Subcutaneous adipose tissue (tissue), 4 donors: Measurements from ENCODE around the gene F11R. TPM values are rescaled to one million over a fixed set of nuclear protein-coding genes. Genes with fewer than 3 reads are reported as not detected.

ENCODE experiments used
- CTCF ChIP-seq: fragments of 450-650 bp; IDR thresholded peaks from one replicate; pipeline ENCODE4 v1.5.1; 2016; ENCODE audit warnings: low read depth, mild to moderate bottlenecking, control low read depth, antibody characterized with exemption, moderate library complexity
- total RNA-seq, 4 donors: library from RNA; depleted of rRNA; stranded (reverse); fragments of >200 nt; gene quantifications; one replicate each; pipeline ENCODE4 v1.1.0, GENCODE V29; 2016

The F11R gene
- total RNA-seq, 4 donors from 2014 or later, result 38.6 to 133 (median 51.5) TPM

- no peak for TF ChIP-seq CTCF
These were observed 33.9 kb upstream of the F11R start for GRCh38 chr1:161054805-161055204.

- TF ChIP-seq CTCF, result no peak
These were observed 33.3 kb upstream of the F11R start for GRCh38 chr1:161054232-161054631.

- TF ChIP-seq CTCF, result no peak
These were observed 31.9 kb upstream of the F11R start for GRCh38 chr1:161052899-161053298.

GRCh38 chr1:161051219-161051618 lies 30.3 kb upstream of the F11R start:
- TF ChIP-seq CTCF, result no peak

- no peak for TF ChIP-seq CTCF
These were observed 28.2 kb upstream of the F11R start for GRCh38 chr1:161048949-161049722.

- no peak for TF ChIP-seq CTCF
These were observed 26.8 kb upstream of the F11R start for GRCh38 chr1:161047436-161048420.
